Measurements from ENCODE around the gene SDCBP2. TPM values are rescaled to one million over a fixed set of nuclear protein-coding genes. Genes with fewer than 3 reads are reported as not detected.

SDCBP2 gene
- polyA plus RNA-seq, 1 of the 3 experiments (the other 2 are of a cell fraction) = 3.0 TPM

DNA sequence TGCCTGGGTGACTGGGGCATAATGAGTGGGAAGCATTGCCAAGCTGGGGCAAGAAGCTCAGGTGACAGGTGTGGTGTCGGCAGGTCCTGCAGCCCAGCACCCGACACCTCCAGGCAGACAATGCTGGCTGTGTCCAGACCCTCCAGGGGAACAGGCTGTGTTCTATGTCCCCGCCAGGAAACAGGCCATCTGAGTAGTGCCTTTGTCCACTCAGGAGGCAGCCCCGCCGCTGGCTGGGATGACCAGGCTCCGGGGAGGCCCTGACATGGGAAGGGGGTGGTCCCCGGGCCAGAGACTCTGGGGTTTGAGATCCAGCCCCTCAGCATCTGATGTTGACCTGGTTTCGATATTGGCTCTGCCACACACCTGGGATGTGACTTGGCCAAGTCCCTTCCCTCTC lies 34.4 kb downstream of the SDCBP2 start:
- POLR2A ChIA-PET = no interaction called here
- TF ChIP-seq TCF12 (IDR thresholded peaks at IDR 0.05) (no peak), FOXJ3 (CRISPR knock-in tag; IDR thresholded peaks at IDR 0.05) (no peak), RAD21 (IDR thresholded peaks at IDR 0.05; ENCODE audit: low read length) (no peak), TEAD4 (IDR thresholded peaks at IDR 0.05; ENCODE audit: borderline replicate concordance, insufficient read depth) (no peak), SIN3A (IDR thresholded peaks at IDR 0.05; ENCODE audit: borderline replicate concordance, low read depth, low read length) (no peak), POLR2AphosphoS5 (IDR thresholded peaks at IDR 0.05; ENCODE audit: low read depth, low read length) (no peak), MEF2A (IDR thresholded peaks at IDR 0.05; ENCODE audit: borderline replicate concordance, low read depth) (no peak)
- TF ChIP-seq, protein P1, sequence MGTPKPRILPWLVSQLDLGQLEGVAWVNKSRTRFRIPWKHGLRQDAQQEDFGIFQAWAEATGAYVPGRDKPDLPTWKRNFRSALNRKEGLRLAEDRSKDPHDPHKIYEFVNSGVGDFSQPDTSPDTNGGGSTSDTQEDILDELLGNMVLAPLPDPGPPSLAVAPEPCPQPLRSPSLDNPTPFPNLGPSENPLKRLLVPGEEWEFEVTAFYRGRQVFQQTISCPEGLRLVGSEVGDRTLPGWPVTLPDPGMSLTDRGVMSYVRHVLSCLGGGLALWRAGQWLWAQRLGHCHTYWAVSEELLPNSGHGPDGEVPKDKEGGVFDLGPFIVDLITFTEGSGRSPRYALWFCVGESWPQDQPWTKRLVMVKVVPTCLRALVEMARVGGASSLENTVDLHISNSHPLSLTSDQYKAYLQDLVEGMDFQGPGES (IDR thresholded peaks at IDR 0.05; ENCODE audit: low read depth, low read length) = no peak
- Histone ChIP-seq H3K27ac (ENCODE audit: low read depth in 2 of 2, low read length in 1 of 2) (no peak overlapping the region), H3K27me3 (ENCODE audit: insufficient read depth) (no peaks in the 10 kb centered on the region), H3K4me1 (ENCODE audit: control insufficient read depth in 1 of 2, insufficient read depth in 2 of 2, low read depth in 1 of 2, low read length in 1 of 2) (peaks cover 0 to 7% of the 10 kb centered on the region in 2 experiments; a peak in 1 of 4 replicates), H4K20me1 (ENCODE audit: insufficient read depth) (no peaks in the 10 kb centered on the region), H3K9me2 (no peaks in the 10 kb centered on the region), H3K36me3 (replicated peaks in 1 of 2; ENCODE audit: control insufficient read depth in 1 of 2, insufficient read depth in 2 of 2, low read length in 1 of 2) (peaks cover 0 to 7% of the 10 kb centered on the region in 2 experiments), H3K4me3 (ENCODE audit: low read depth in 2 of 2, low read length in 1 of 2) (no peak overlapping the region), H3K79me2 (ENCODE audit: insufficient read depth) (no peaks in the 10 kb centered on the region), H2AFZ (ENCODE audit: low read depth) (no peak overlapping the region), H3K9ac (no peak overlapping the region), H3F3A (replicated peaks; ENCODE audit: insufficient read depth) (peaks cover 3% of the 10 kb centered on the region), H3K4me2 (no peak overlapping the region), H3K9me3 (no peaks in the 10 kb centered on the region)
- CTCF ChIA-PET = no interaction called here
- 80% methylated on average over 1 of the region's 8 CpGs for WGBS (ENCODE audit: low lambda C conversion rate)
- no peak for DNase-seq

GRCh38 chr20:1293641-1294379 lies 35.1 kb downstream of the SDCBP2 start:
- peaks cover 0 to 7% of the 10 kb centered on the region in 2 experiments for H3K36me3 ChIP-seq (replicated peaks in 1 of 2; ENCODE audit: control insufficient read depth in 1 of 2, insufficient read depth in 2 of 2, low read length in 1 of 2)
- H3K4me2 ChIP-seq = no peak overlapping the region
- CTCF ChIA-PET = no interaction called here
- POLR2A ChIA-PET = no interaction called here
- H3K9me3 ChIP-seq = no peaks in the 10 kb centered on the region
- no peak for DNase-seq
- no peaks in the 10 kb centered on the region for H3K79me2 ChIP-seq (ENCODE audit: insufficient read depth)
- 81% methylated on average over 4 of the region's 6 CpGs for WGBS (ENCODE audit: low lambda C conversion rate)
- no peak overlapping the region for H3K4me3 ChIP-seq (ENCODE audit: low read depth in 2 of 2, low read length in 1 of 2)
- H4K20me1 ChIP-seq (ENCODE audit: insufficient read depth) = no peaks in the 10 kb centered on the region
- H3K9me2 ChIP-seq = no peaks in the 10 kb centered on the region
- H3K27me3 ChIP-seq (ENCODE audit: insufficient read depth) = no peaks in the 10 kb centered on the region
- TF ChIP-seq, protein P2, sequence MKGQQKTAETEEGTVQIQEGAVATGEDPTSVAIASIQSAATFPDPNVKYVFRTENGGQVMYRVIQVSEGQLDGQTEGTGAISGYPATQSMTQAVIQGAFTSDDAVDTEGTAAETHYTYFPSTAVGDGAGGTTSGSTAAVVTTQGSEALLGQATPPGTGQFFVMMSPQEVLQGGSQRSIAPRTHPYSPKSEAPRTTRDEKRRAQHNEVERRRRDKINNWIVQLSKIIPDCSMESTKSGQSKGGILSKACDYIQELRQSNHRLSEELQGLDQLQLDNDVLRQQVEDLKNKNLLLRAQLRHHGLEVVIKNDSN (IDR thresholded peaks at IDR 0.05; ENCODE audit: borderline replicate concordance, low read depth) = no peak
- TF ChIP-seq EP300 (IDR thresholded peaks at IDR 0.05; ENCODE audit: borderline replicate concordance in 1 of 2, low read depth in 1 of 2, low read length in 1 of 2) (no peak), CTCF (IDR thresholded peaks at IDR 0.05) (no peak), MEF2A (IDR thresholded peaks at IDR 0.05; ENCODE audit: borderline replicate concordance, low read depth) (no peak), FOXM1 (IDR thresholded peaks at IDR 0.05; ENCODE audit: low read depth) (no peak), ZBTB33 (IDR thresholded peaks at IDR 0.05; ENCODE audit: borderline replicate concordance, low read depth) (no peak), MAX (IDR thresholded peaks at IDR 0.05; ENCODE audit: low read depth) (no peak)
- TF ChIP-seq, protein P3, sequence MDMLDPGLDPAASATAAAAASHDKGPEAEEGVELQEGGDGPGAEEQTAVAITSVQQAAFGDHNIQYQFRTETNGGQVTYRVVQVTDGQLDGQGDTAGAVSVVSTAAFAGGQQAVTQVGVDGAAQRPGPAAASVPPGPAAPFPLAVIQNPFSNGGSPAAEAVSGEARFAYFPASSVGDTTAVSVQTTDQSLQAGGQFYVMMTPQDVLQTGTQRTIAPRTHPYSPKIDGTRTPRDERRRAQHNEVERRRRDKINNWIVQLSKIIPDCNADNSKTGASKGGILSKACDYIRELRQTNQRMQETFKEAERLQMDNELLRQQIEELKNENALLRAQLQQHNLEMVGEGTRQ (IDR thresholded peaks at IDR 0.05; ENCODE audit: borderline replicate concordance, low read depth, low read length) = no peak
- TF ChIP-seq, protein P1 (IDR thresholded peaks at IDR 0.05; ENCODE audit: low read depth, low read length) = no peak
- H3K27ac ChIP-seq (ENCODE audit: low read depth in 2 of 2, low read length in 1 of 2) = no peak overlapping the region
- H3F3A ChIP-seq (replicated peaks; ENCODE audit: insufficient read depth) = peaks cover 3% of the 10 kb centered on the region
- no peak overlapping the region for H2AFZ ChIP-seq (ENCODE audit: low read depth)
- H3K4me1 ChIP-seq (ENCODE audit: control insufficient read depth in 1 of 2, insufficient read depth in 2 of 2, low read depth in 1 of 2, low read length in 1 of 2) = peaks cover 0 to 7% of the 10 kb centered on the region in 2 experiments; a peak in 1 of 4 replicates
- H3K9ac ChIP-seq = no peak overlapping the region
